Stomach (tissue), 4 donors: ENCODE results near the gene SEMA6A.

Source experiments
- CTCF ChIP-seq, 7 experiments: fragments of 450-650 bp in 4 of 7; fragments of 200-600 bp in 3 of 7; sonication (generic) in 3 of 7; IDR thresholded peaks; one replicate each; pipeline ENCODE4 v1.5.1; 2016 to 2019; ENCODE audit warnings: antibody characterized with exemption in 7 of 7, control low read depth in 2 of 7, mild to moderate bottlenecking in 1 of 7
- EP300 ChIP-seq: sonication (generic); formaldehyde crosslinking; IDR thresholded peaks from one replicate; pipeline ENCODE4 v1.6.1; 2017; ENCODE audit warnings: antibody characterized with exemption
- POLR2A ChIP-seq, 4 donors: fragments of 450-650 bp; IDR thresholded peaks; one replicate each; pipeline ENCODE4 v1.6.1; 2016; ENCODE audit warnings: antibody characterized with exemption in 4 of 4, control low read depth in 2 of 4, mild to moderate bottlenecking in 1 of 4, moderate library complexity in 1 of 4

DNA sequence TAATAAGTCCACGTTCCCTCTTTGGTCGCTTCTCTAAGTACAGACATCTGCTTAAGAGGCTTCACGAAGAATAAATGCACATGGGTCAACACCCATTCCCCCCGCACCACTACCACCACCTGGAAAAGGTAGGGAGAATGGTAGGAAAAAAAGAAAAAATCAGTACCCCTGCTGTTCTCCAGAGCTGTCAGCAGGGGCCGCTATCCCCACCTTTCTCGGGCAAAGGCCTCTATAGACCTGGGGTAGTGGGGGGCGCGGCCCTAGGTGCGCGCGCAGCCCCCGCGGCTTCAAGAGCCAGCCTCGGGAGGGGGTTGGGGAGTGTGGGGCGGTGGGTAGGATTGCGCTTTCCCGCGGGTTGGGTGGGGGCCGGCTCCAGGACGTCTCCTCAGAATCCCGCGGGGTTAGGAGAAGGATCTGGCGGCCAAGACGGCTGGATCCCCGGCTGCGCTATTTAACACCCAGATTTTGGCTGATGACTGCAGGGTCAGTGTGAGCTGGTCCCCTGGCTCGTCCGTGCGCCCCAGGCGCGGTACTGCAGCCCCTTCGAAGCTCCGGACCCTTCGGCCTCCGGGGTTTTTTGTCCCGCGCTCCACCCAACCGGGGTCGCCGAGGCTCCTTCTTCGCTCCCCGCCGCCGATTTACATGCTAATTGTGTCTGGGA, 1.6 kb upstream of the SEMA6A start:
- TF ChIP-seq CTCF (IDR thresholded peaks at IDR 0.05) (peak in 5 of 7 experiments; percentile 67 to 85 (median 80)), POLR2A (IDR thresholded peaks at IDR 0.05) (no peak), EP300 (no peak)
